Esophagus squamous epithelium (tissue), 5 donors: ENCODE data around the gene CEP128. TPM values are rescaled to one million over a fixed set of nuclear protein-coding genes. Genes with fewer than 3 reads are reported as not detected.

Experiments used
- DNase-seq: peaks from one replicate; lab custom pipeline; 2025; lab: John Stamatoyannopoulos, UW
- H3K27ac ChIP-seq, 4 donors: fragments of 200-600 bp; sonication (generic); one replicate each; pipeline ENCODE4 v1.5.1; 2016 to 2019; ENCODE audit warnings: mild to moderate bottlenecking in 1 of 4
- H3K27me3 ChIP-seq, 4 donors: fragments of 200-600 bp; sonication (generic); 1 replicate in 3 of 4; 2 replicates in 1 of 4; pipeline versions ENCODE4 v1.5.1 to v1.6.0; 2017 to 2021; ENCODE audit warnings: antibody characterized with exemption in 1 of 4
- H3K36me3 ChIP-seq, 3 donors: fragments of 200-600 bp; sonication (generic); one replicate each; pipeline ENCODE4 v1.5.1; 2016 to 2019
- H3K4me1 ChIP-seq, 3 donors: fragments of 200-600 bp; sonication (generic); one replicate each; pipeline ENCODE4 v1.5.1; 2017 to 2019
- H3K4me3 ChIP-seq, 4 donors: fragments of 200-600 bp; sonication (generic); 1 replicate in 3 of 4; 2 replicates in 1 of 4; pipeline ENCODE4 v1.5.1; 2016 to 2019; ENCODE audit warnings: mild to moderate bottlenecking in 2 of 4, moderate library complexity in 1 of 4
- H3K9me3 ChIP-seq, 3 donors: fragments of 200-600 bp; sonication (generic); one replicate each; pipeline ENCODE4 v1.5.1; 2016 to 2019
- POLR2A ChIP-seq, 4 donors: fragments of 450-650 bp; IDR thresholded peaks; one replicate each; pipeline ENCODE4 v1.6.1; 2017; ENCODE audit warnings: antibody characterized with exemption in 4 of 4, mild to moderate bottlenecking in 4 of 4, moderate library complexity in 3 of 4
- WGBS, 2 donors: methylation state at CpG; one replicate each; pipeline ENCODE4 v1.1.5; 2018; 5-methylcytosine and 5-hydroxymethylcytosine counted together
- intact Hi-C: fragments of 100-400 bp; cut with DNase I; formaldehyde crosslinking; loops from one replicate; pipeline ENCODE4 v1.15.0; 2022
- total RNA-seq, 4 donors: library from RNA; depleted of rRNA; stranded (reverse); fragments of >200 nt; gene quantifications; one replicate each; pipeline ENCODE4 v1.1.0, GENCODE V29; 2016
- TF ChIP-seq, protein P1 (sequence below), 6 experiments: fragments of 450-650 bp in 4 of 6; fragments of 200-600 bp in 2 of 6; sonication (generic) in 2 of 6; IDR thresholded peaks; one replicate each; pipeline ENCODE4 v1.5.1; 2016 to 2019; ENCODE audit warnings: antibody characterized with exemption in 6 of 6, mild to moderate bottlenecking in 4 of 6, moderate library complexity in 4 of 6
- donor health status: DM: yes; HTN: yes; CAD: no.

CEP128 gene
- total RNA-seq, 4 donors from 2014 or later, result 2.0 to 12.6 (median 5.4) TPM

DNA sequence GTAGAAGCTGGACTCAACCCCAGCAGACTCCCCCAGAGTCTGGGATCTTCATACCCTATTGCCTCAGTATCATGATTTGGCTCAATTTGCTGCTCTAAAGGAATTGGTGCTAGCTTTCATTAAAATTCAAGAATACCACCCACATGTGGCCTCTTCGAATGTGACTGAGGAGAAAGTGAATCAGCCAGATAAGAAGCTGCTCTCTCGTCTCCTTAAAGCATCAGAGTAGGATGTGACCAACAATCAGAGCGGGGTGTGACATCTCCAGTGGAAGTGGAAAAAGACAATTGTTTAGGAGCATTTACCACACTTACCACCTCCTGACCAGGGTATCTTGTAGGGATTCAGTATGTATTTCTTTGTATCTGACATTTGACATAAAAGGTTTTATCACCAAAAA, 452.0 kb downstream of the CEP128 start:
- Histone ChIP-seq H3K4me1 (peaks cover 0 to 6% (median 0%) of the 10 kb centered on the region in 3 donors), H3K9me3 (no peaks in the 10 kb centered on the region), H3K36me3 (no peaks in the 10 kb centered on the region), H3K27ac (no peak overlapping the region), H3K4me3 (no peak overlapping the region), H3K27me3 (no peaks in the 10 kb centered on the region)
- 89 to 90% methylated on average over 3 of the region's 3 CpGs for WGBS, 2 donors
- TF ChIP-seq POLR2A (IDR thresholded peaks at IDR 0.05), result no peak
- TF ChIP-seq, protein P1, sequence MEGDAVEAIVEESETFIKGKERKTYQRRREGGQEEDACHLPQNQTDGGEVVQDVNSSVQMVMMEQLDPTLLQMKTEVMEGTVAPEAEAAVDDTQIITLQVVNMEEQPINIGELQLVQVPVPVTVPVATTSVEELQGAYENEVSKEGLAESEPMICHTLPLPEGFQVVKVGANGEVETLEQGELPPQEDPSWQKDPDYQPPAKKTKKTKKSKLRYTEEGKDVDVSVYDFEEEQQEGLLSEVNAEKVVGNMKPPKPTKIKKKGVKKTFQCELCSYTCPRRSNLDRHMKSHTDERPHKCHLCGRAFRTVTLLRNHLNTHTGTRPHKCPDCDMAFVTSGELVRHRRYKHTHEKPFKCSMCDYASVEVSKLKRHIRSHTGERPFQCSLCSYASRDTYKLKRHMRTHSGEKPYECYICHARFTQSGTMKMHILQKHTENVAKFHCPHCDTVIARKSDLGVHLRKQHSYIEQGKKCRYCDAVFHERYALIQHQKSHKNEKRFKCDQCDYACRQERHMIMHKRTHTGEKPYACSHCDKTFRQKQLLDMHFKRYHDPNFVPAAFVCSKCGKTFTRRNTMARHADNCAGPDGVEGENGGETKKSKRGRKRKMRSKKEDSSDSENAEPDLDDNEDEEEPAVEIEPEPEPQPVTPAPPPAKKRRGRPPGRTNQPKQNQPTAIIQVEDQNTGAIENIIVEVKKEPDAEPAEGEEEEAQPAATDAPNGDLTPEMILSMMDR (IDR thresholded peaks at IDR 0.05), result no peak
- intact Hi-C loops, result no loop called here
- no peak for DNase-seq

DNA sequence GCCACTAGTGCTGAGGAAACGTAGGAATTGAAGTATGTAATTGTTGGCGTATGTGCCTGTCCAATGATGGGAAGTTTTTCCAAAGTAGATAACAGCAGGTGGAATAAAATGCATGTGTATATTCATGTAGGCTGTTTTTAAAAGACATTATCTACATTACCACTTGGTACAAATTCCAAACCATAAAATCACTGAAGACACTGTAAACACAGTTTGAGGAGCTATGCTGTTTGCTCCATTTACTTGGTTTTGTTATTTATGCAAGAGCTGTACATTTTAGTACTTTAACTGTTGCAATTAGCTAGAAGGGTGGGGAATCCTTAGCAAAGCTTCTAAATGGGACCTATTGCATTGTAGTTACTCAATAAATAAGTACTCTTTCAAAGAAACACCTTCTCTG, 455.8 kb downstream of the CEP128 start:
- no peak for TF ChIP-seq POLR2A (IDR thresholded peaks at IDR 0.05)
- TF ChIP-seq, protein P1 (IDR thresholded peaks at IDR 0.05), result no peak
- intact Hi-C loops, result no loop called here
- WGBS, 2 donors, result 91 to 100% methylated on average over 2 of the region's 2 CpGs

DNA sequence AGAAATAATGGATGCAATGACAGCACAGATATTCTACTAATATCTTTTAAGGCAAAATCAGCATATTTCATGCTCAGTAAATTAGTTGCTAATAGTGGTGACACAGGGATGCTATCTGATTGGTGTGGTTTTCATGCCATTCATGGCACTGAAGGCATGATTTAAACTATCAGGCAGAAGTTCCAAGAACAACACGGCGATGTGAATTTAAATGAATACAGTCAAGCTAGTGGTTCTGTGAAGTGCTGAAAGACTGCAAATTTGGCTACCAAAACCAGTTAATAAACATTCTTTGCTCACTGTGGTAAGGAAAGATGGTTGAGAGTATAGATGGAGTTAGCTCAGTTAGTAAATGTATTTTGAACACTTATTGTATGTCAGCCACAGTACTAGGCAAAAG, 458.2 kb downstream of the CEP128 start:
- DNase-seq, result no peak
- no peaks in the 10 kb centered on the region for H3K4me1 ChIP-seq
- no peaks in the 10 kb centered on the region for H3K27me3 ChIP-seq
- intact Hi-C loops, result no loop called here
- no peaks in the 10 kb centered on the region for H3K36me3 ChIP-seq
- no peak overlapping the region for H3K4me3 ChIP-seq
- 93 to 96% methylated on average over 2 of the region's 2 CpGs for WGBS, 2 donors
- no peak overlapping the region for H3K27ac ChIP-seq
- H3K9me3 ChIP-seq, result no peaks in the 10 kb centered on the region
- TF ChIP-seq, protein P1 (IDR thresholded peaks at IDR 0.05), result no peak
- TF ChIP-seq POLR2A (IDR thresholded peaks at IDR 0.05), result no peak

More for the DNA sequence above, 455.8 kb downstream of the CEP128 start:
- no peaks in the 10 kb centered on the region for H3K36me3 ChIP-seq
- H3K4me1 ChIP-seq, result no peaks in the 10 kb centered on the region
- no peaks in the 10 kb centered on the region for H3K27me3 ChIP-seq
- DNase-seq, result no peak
- no peak overlapping the region for H3K27ac ChIP-seq
- H3K4me3 ChIP-seq, result no peak overlapping the region
- no peaks in the 10 kb centered on the region for H3K9me3 ChIP-seq

DNA sequence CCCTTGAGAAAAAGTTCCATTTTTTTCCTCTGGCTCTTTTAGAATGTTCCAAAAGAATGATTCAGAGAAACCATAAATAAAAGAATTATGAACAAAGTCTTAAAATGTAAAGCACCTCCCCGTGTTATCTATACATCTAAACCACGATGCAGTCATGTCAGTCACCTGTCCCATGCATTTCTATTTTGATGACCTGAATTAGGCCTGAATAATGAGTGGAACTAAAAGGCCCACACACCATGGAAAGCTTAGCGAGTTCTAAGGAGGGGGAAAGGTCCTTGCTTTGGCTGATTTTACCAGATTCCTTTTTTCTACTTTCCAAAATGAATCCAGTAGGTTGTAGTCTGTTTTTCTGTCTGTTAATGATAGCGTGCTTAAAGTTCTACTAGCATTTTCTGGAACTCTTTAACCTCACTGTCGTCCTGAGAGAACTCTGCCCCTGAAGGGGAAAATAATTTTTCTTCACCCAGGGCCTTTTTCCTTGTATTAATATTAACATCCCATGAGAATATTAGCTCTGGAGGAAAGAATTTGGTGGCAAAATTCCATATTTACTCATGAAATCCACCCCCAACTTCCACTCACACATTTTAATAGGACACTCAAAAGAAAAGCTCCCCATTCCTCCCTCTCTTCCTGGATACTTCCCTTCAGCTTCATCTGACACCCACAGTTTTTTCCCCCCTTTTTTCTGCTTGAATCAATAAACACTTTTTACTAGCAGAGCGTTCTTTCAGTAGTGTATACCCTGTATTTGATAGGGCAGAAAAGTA, 464.0 kb downstream of the CEP128 start:
- H3K36me3 ChIP-seq, result no peaks in the 10 kb centered on the region
- WGBS, 2 donors, result 67 to 68% methylated on average over 6 of the region's 6 CpGs
- intact Hi-C loops, result no loop called here
- no peaks in the 10 kb centered on the region for H3K4me1 ChIP-seq
- no peak for TF ChIP-seq POLR2A (IDR thresholded peaks at IDR 0.05)
- TF ChIP-seq, protein P1 (IDR thresholded peaks at IDR 0.05), result no peak
- no peak for DNase-seq
- H3K4me3 ChIP-seq, result no peak overlapping the region
- no peaks in the 10 kb centered on the region for H3K27me3 ChIP-seq
- H3K9me3 ChIP-seq, result no peaks in the 10 kb centered on the region
- H3K27ac ChIP-seq, result no peak overlapping the region

DNA sequence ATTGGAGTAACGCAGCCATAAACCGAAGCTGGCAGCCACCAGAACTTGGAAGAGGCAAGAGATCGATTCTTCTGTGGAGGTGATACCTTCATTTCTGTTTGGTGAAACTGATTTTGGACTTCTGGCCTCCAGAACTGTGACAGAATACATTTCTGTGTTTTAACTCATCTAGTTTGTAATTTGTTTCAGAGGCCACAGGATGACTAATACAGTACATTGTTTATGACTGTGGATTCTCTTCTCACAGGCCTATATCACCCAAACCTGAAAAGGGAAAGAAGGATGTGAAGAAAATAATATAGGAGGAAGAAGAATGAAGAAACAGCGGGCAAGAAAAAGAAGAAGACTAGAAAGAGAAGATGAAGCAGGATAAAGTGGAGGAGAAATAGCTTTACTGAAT, 466.5 kb downstream of the CEP128 start:
- intact Hi-C loops, result no loop called here
- TF ChIP-seq POLR2A (IDR thresholded peaks at IDR 0.05), result no peak
- TF ChIP-seq, protein P1 (IDR thresholded peaks at IDR 0.05), result no peak
- no peak overlapping the region for H3K4me3 ChIP-seq
- H3K27me3 ChIP-seq, result no peaks in the 10 kb centered on the region
- no peaks in the 10 kb centered on the region for H3K36me3 ChIP-seq
- H3K9me3 ChIP-seq, result no peaks in the 10 kb centered on the region
- no peak for DNase-seq
- H3K4me1 ChIP-seq, result no peaks in the 10 kb centered on the region
- no peak overlapping the region for H3K27ac ChIP-seq
- WGBS, 2 donors, result 90 to 94% methylated on average over 4 of the region's 4 CpGs
